NCI-H2081 (cell line): ENCODE results near the gene STXBP1.
"Not testable (repeated sequence)": the region's sequence is repeated elsewhere in the genome, so short reads cannot be mapped to it uniquely, and the experiment has no call there.

Experiments
- DNase-seq, 2 experiments: peaks; one replicate each; lab custom pipeline; 2025; lab: John Stamatoyannopoulos, UW

STXBP1 gene

GRCh38 chr9:127614961-127615360 is 2.9 kb downstream of the STXBP1 start:
- DNase-seq: no peak

GRCh38 chr9:127621339-127621970 is 9.4 kb downstream of the STXBP1 start:
- not testable (repeated sequence) for DNase-seq

- DNase-seq: peak in 1 of 2 experiments; percentile 40
These were observed 14.8 kb downstream of the STXBP1 start for GRCh38 chr9:127626752-127627493.

GRCh38 chr9:127627494-127627855 is 15.4 kb downstream of the STXBP1 start:
- no peak for DNase-seq

GRCh38 chr9:127628758-127629467 is 16.8 kb downstream of the STXBP1 start:
- DNase-seq: no peak

- DNase-seq: no peak
These were observed 17.5 kb downstream of the STXBP1 start for GRCh38 chr9:127629468-127630081.

- no peak for DNase-seq
These were observed 21.3 kb downstream of the STXBP1 start for GRCh38 chr9:127633216-127633862.

GRCh38 chr9:127634021-127634420 is 21.9 kb downstream of the STXBP1 start:
- DNase-seq: peak in 1 of 2 experiments; percentile 2

GRCh38 chr9:127634698-127635097 is 22.6 kb downstream of the STXBP1 start:
- DNase-seq: no peak

- DNase-seq: no peak
These were observed 23.2 kb downstream of the STXBP1 start for GRCh38 chr9:127635201-127635735.

GRCh38 chr9:127637322-127637847 is 25.3 kb downstream of the STXBP1 start:
- DNase-seq: peak; percentile 29 to 63

- no peak for DNase-seq
These were observed 28.9 kb downstream of the STXBP1 start for GRCh38 chr9:127640908-127641545.

GRCh38 chr9:127642082-127642740 is 30.1 kb downstream of the STXBP1 start:
- DNase-seq: no peak

- DNase-seq: no peak
These were observed 32.2 kb downstream of the STXBP1 start for GRCh38 chr9:127644146-127644827.

GRCh38 chr9:127644943-127645342 is 32.9 kb downstream of the STXBP1 start:
- DNase-seq: no peak

- no peak for DNase-seq
These were observed 35.4 kb downstream of the STXBP1 start for GRCh38 chr9:127647451-127647850.

- DNase-seq: no peak
These were observed 38.4 kb downstream of the STXBP1 start for GRCh38 chr9:127650518-127650917.

GRCh38 chr9:127651697-127652610 is 39.9 kb downstream of the STXBP1 start:
- DNase-seq: no peak

- no peak for DNase-seq
These were observed 40.7 kb downstream of the STXBP1 start for GRCh38 chr9:127652733-127653132.
